K562 (cell line): ENCODE results near the gene ARMC12. TPM values are rescaled to one million over a fixed set of nuclear protein-coding genes. Genes with fewer than 3 reads are reported as not detected.

Source experiments
- ZNF384 ChIP-seq: IDR thresholded peaks from 2 replicates; pipeline ENCODE4 v1.6.1; 2012; ENCODE audit warnings: low read depth, low read length, improper control_type of control experiment
- polyA plus RNA-seq, 8 experiments: library from polyadenylated mRNA; depleted of rRNA in 4 of 8; stranded (reverse) in 5 of 8; unstranded in 3 of 8; fragments of >200 nt; fragmentation: Nextera tagmentation in 2 of 8; fragmentation: Illumina TruSeq in 1 of 8; extraction: Ambion mirVana in 2 of 8; extraction: Trizol in 1 of 8; gene quantifications; 2 replicates each; pipeline versions ENCODE4 v1.2.1 to v1.2.3, GENCODE V29; 2011 to 2014; ENCODE audit warnings: inconsistent platforms in 1 of 8, missing spikeins in 1 of 8
- total RNA-seq, 7 experiments: library from RNA; depleted of rRNA in 6 of 7; stranded (reverse); fragments of >200 nt in 6 of 7; fragmentation: Illumina TruSeq in 2 of 7; extraction: Trizol in 2 of 7; gene quantifications; 2 replicates each; pipeline versions ENCODE4 v1.2.1 to v1.2.3, GENCODE V29; 2011 to 2021; ENCODE audit warnings: low replicate concordance in 1 of 7
- TF ChIP-seq, protein P1 (sequence below), 2 experiments: fragments of 450-650 bp in 1 of 2; sonication (generic) in 1 of 2; formaldehyde crosslinking in 1 of 2; IDR thresholded peaks; 2 replicates each; pipeline versions ENCODE4 v1.7.1 to v1.9.0; 2016 to 2022; ENCODE audit warnings: inconsistent platforms in 1 of 2, mild to moderate bottlenecking in 1 of 2, missing genetic modification reagents in 1 of 2

ARMC12 gene
- total and polyA plus RNA-seq, 9 of the 15 experiments (the other 6 are each of a cell fraction or from before 2014, with no cell fraction given) = 0.09 to 0.58 (median 0.31) TPM; not detected in 3

DNA sequence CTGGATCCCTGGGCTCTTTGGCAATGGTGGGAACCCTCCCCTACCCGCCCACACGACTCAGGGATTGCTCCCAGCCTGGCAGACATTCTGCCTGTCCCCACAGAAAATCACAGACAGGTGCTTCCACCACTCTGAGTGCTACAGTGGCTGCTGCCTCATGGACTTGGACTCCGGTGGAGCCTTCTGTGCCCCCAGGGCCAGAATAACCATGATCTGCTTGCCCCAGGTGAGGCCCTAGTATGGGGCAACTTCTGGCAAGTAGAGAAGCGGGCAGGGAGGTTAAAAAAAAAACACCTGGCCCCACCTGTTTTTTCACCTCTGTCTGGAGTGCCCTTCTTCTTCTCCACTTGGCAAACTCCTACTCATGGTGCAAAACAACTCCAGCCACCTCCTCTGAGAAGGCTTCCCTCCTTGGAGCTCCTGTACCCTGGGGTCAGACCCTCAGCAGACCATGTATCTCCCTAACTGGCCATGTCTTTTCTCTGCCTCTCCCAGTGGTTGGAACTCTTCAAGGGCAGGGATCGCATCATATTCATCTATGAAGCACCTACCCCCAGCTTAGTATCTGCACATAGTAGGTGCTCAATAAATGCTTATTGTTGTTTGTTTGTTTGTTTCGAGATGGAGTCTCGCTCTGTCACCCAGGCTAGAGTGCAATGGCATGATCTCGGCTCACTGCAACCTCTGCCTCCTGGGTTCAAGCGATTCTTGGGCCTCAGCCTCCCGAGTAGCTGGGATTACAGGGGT lies 40.7 kb downstream of the ARMC12 start (continued):
- TF ChIP-seq, protein P1, sequence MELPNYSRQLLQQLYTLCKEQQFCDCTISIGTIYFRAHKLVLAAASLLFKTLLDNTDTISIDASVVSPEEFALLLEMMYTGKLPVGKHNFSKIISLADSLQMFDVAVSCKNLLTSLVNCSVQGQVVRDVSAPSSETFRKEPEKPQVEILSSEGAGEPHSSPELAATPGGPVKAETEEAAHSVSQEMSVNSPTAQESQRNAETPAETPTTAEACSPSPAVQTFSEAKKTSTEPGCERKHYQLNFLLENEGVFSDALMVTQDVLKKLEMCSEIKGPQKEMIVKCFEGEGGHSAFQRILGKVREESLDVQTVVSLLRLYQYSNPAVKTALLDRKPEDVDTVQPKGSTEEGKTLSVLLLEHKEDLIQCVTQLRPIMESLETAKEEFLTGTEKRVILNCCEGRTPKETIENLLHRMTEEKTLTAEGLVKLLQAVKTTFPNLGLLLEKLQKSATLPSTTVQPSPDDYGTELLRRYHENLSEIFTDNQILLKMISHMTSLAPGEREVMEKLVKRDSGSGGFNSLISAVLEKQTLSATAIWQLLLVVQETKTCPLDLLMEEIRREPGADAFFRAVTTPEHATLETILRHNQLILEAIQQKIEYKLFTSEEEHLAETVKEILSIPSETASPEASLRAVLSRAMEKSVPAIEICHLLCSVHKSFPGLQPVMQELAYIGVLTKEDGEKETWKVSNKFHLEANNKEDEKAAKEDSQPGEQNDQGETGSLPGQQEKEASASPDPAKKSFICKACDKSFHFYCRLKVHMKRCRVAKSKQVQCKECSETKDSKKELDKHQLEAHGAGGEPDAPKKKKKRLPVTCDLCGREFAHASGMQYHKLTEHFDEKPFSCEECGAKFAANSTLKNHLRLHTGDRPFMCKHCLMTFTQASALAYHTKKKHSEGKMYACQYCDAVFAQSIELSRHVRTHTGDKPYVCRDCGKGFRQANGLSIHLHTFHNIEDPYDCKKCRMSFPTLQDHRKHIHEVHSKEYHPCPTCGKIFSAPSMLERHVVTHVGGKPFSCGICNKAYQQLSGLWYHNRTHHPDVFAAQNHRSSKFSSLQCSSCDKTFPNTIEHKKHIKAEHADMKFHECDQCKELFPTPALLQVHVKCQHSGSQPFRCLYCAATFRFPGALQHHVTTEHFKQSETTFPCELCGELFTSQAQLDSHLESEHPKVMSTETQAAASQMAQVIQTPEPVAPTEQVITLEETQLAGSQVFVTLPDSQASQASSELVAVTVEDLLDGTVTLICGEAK (IDR thresholded peaks at IDR 0.05) = no peak
- TF ChIP-seq, protein P1 (CRISPR knock-in tag; IDR thresholded peaks at IDR 0.05) = no peak
- TF ChIP-seq ZNF384 = no peak
- TF ChIP-seq, all 486 proteins: peak for 5
